ENCODE measurements around the gene HIVEP3.

DNA sequence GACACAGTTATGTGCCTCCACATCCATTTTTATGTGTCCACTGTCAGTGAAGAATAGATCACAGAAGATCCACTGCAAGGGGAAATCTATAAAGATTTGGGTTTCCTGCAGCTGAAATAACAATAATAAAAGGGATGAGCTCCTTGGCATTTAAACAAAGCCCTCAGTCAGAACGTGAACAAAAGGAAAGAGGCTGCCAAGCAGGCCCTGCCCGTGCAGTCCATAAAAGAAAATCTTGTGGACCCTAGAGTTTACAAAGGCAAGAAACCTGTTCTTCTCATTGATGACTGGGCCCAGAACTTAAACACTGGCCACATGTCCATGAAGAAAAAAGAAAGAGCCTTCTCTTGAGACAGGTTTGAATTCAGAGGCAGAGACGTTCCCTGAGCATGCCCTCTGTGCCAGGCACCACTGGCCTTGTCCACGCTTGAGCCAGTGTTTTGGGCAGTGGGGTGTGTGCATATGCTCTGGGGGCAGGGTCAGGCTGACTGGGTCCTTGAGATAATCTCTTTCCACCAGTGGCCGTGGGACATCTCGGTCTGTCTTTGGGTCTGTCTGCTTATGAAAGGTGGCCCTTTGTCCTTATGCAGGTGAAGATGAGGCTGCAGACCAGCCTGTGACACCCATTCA, 142.7 kb downstream of the HIVEP3 start:
- TF ChIP-seq CTCF (conservative IDR thresholded peaks at IDR 0.05): no peak
- no peak for TF ChIP-seq EZH2 (IDR thresholded peaks at IDR 0.05; ENCODE audit: low read depth)
